HFFc6 (cell line): ENCODE measurements around the gene TNKS1BP1. TPM values are rescaled to one million over a fixed set of nuclear protein-coding genes. Genes with fewer than 3 reads are reported as not detected.
A peak's percentile ranks its signal among the peaks of the same experiment; 100 is the strongest.

ENCODE experiments used
- DNase-seq: peaks from one replicate; pipeline ENCODE4 v3.0.0-alpha.2; 2018
- H3K27ac Mint-ChIP-seq: 2 replicates; pipeline ENCODE4 v1.8.0; 2020; ENCODE audit warnings: mild to moderate bottlenecking, mixed read lengths
- H3K27me3 Mint-ChIP-seq: 2 replicates; pipeline ENCODE4 v1.8.0; 2021; ENCODE audit warnings: mild to moderate bottlenecking, moderate library complexity, mixed read lengths; ENCODE audit not compliant: insufficient read depth
- H3K36me3 Mint-ChIP-seq: 2 replicates; pipeline ENCODE4 v1.8.0; 2021; ENCODE audit warnings: low read depth, mixed read lengths
- H3K4me1 Mint-ChIP-seq: 2 replicates; pipeline ENCODE4 v1.8.0; 2020; ENCODE audit warnings: low read depth, mixed read lengths
- H3K4me3 Mint-ChIP-seq: 2 replicates; pipeline ENCODE4 v1.8.0; 2020; ENCODE audit warnings: mild to moderate bottlenecking, moderate library complexity, mixed read lengths
- H3K9me3 Mint-ChIP-seq: 2 replicates; pipeline ENCODE4 v1.8.0; 2020; ENCODE audit warnings: mild to moderate bottlenecking, mixed read lengths
- total RNA-seq, 6 experiments: library from RNA; stranded (reverse); fragmentation: NEBNext Ultra II Directional; extraction: Animal tissue kit (Norgen Biotek cat#: 25700); gene quantifications; 2 replicates in 1 of 6; 3 replicates in 5 of 6; pipeline ENCODE4 v1.2.3, GENCODE V29; 2021
- TF ChIP-seq, protein P1 (sequence below): fragments of 200-600 bp; sonication (generic); IDR thresholded peaks from 2 replicates; pipeline ENCODE4 v1.5.0; 2021; ENCODE audit warnings: antibody characterized with exemption, mild to moderate bottlenecking

Gene TNKS1BP1
- total RNA-seq, 6 experiments from 2014 or later: 118 to 134 (median 123) TPM

DNA sequence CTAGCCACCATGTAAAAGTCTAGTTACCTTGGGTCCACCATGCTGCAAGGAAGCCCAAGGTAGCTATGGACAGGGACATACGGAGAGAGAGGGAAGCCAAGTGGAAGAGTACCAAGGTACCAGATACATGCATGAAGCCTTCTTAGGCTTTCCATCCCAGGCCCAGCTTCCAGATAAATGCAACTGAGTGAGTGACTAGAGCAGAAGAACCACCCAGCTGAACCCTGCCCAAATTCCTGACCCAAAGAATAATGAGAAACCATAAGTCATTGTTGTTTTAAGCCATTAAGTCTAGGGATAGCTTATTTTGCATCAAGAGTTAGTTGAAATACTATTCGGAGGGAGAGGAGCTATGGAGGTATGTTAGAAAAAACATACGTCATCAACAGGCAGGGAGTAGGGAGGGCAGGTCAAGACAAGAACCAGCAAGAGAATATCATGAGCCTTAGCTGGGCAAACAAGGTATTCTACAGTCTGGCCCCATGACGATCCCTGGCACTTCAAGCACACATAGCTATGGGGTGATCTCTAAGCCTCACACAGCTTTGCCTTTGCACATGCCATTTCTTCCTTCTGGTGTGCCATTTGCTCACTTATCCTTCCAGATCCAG lies 51.2 kb downstream of the TNKS1BP1 start:
- no peak for DNase-seq

GRCh38 chr11:57269571-57270021 lies 55.2 kb downstream of the TNKS1BP1 start:
- H3K4me3 Mint-ChIP-seq: no peak overlapping the region

More for the DNA sequence above, 51.2 kb downstream of the TNKS1BP1 start:
- TF ChIP-seq, protein P1, sequence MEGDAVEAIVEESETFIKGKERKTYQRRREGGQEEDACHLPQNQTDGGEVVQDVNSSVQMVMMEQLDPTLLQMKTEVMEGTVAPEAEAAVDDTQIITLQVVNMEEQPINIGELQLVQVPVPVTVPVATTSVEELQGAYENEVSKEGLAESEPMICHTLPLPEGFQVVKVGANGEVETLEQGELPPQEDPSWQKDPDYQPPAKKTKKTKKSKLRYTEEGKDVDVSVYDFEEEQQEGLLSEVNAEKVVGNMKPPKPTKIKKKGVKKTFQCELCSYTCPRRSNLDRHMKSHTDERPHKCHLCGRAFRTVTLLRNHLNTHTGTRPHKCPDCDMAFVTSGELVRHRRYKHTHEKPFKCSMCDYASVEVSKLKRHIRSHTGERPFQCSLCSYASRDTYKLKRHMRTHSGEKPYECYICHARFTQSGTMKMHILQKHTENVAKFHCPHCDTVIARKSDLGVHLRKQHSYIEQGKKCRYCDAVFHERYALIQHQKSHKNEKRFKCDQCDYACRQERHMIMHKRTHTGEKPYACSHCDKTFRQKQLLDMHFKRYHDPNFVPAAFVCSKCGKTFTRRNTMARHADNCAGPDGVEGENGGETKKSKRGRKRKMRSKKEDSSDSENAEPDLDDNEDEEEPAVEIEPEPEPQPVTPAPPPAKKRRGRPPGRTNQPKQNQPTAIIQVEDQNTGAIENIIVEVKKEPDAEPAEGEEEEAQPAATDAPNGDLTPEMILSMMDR: no peak
- Mint-ChIP-seq H3K4me1 (peaks cover 48% of the 10 kb centered on the region), H3K9me3 (peaks cover 14% of the 10 kb centered on the region), H3K4me3 (no peak overlapping the region), H3K36me3 (peaks cover 13% of the 10 kb centered on the region; the same call in 1 of the 2 replicates), H3K27ac (no peak overlapping the region), H3K27me3 (peaks cover 2% of the 10 kb centered on the region)

GRCh38 chr11:57266157-57266556 lies 58.6 kb downstream of the TNKS1BP1 start:
- Mint-ChIP-seq H3K9me3 (no peaks in the 10 kb centered on the region), H3K27ac (no peak overlapping the region), H3K27me3 (peaks cover 7% of the 10 kb centered on the region), H3K4me3 (no peak overlapping the region), H3K36me3 (no peaks in the 10 kb centered on the region), H3K4me1 (peaks cover 27% of the 10 kb centered on the region)
- DNase-seq: no peak
- TF ChIP-seq, protein P1: no peak

More at GRCh38 chr11:57269571-57270021, 55.2 kb downstream of the TNKS1BP1 start:
- Mint-ChIP-seq H3K4me1 (peaks cover 15% of the 10 kb centered on the region), H3K27me3 (peaks cover 2% of the 10 kb centered on the region), H3K36me3 (peaks cover 13% of the 10 kb centered on the region; the same call in 1 of the 2 replicates), H3K27ac (no peak overlapping the region), H3K9me3 (peaks cover 14% of the 10 kb centered on the region)
- peak; percentile 23 for DNase-seq
- TF ChIP-seq, protein P1: no peak

DNA sequence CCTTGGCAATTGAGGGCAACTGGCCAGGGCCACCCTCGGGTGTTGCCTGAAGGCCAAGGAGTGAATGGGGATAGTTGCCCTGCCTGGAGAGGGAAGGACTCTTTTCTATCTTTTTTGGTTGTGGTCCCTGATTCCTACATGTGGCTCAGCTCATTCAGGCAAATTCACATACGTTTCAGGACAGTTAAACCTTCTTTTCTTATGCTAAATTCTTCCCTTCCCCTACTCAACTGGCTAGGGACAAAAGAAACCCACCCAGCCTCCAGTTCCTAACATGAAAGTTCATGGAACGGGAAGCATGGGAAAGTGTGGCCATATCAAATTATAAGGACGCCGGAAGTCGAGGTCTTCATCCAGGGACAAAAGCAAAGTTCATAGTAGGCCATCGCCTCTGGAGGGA lies 61.4 kb downstream of the TNKS1BP1 start:
- H3K27me3 Mint-ChIP-seq: peaks cover 10% of the 10 kb centered on the region
- H3K27ac Mint-ChIP-seq: no peak overlapping the region
- H3K9me3 Mint-ChIP-seq: no peaks in the 10 kb centered on the region
- TF ChIP-seq, protein P1: no peak
- no peak overlapping the region for H3K4me3 Mint-ChIP-seq
- peaks cover 21% of the 10 kb centered on the region for H3K4me1 Mint-ChIP-seq
- no peak for DNase-seq
- H3K36me3 Mint-ChIP-seq: no peaks in the 10 kb centered on the region

DNA sequence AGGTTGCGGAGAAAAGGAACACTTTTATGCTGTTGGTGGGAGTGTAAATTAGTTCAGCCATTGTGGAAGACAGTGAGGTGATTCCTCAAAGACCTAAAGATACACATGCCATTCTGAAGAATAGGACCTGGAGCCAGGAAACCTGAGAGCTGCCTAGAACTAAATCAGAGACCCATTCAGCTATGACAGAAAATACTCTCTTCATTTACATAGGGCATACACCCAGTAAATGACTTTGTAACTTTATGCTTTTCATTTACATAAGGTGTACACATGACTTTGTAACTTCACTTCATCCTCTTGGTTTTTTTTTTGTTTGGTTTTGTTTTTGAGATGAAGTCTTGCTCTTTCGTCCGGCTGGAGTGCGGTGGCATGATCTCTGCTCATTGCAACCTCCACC lies 62.6 kb downstream of the TNKS1BP1 start:
- no peaks in the 10 kb centered on the region for H3K9me3 Mint-ChIP-seq
- H3K27me3 Mint-ChIP-seq: peaks cover 10% of the 10 kb centered on the region
- no peaks in the 10 kb centered on the region for H3K36me3 Mint-ChIP-seq
- TF ChIP-seq, protein P1: no peak
- H3K4me1 Mint-ChIP-seq: peaks cover 32% of the 10 kb centered on the region
- no peak for DNase-seq
- H3K27ac Mint-ChIP-seq: no peak overlapping the region
- no peak overlapping the region for H3K4me3 Mint-ChIP-seq
